Hepatocyte (in vitro differentiated cells): ENCODE measurements around the gene RAB3C.

Experiments
- EZH2 ChIP-seq: fragments of 200-600 bp; sonication (generic); IDR thresholded peaks from 2 replicates; pipeline ENCODE4 v1.6.1; 2016; ENCODE audit warnings: antibody characterized with exemption, mild to moderate bottlenecking, borderline replicate concordance
- TF ChIP-seq, protein P1 (sequence below): fragments of 200-600 bp; sonication (generic); IDR thresholded peaks from 2 replicates; pipeline ENCODE4 v1.5.1; 2016; ENCODE audit warnings: antibody characterized with exemption, mild to moderate bottlenecking; ENCODE audit not compliant: poor library complexity

DNA sequence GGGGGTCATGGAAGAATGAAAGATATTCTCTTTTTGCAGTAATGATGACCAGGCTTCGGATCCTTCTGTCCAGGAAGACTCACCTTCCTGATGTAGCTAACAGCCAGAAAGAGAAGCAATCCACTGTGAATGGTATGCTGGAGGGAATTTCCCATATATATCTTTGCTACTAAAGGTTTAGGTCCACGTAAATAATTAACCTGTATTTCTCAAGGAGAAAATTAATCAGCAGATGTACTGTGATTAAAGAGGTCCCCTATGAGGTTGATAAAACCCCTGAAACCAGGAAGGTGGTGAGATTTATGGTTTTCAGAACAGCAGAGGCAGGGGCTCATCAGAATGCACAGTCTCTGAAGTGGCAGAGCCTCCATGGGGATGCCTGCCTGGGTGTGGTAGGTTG, 11.4 kb upstream of the RAB3C start:
- TF ChIP-seq, protein P1, sequence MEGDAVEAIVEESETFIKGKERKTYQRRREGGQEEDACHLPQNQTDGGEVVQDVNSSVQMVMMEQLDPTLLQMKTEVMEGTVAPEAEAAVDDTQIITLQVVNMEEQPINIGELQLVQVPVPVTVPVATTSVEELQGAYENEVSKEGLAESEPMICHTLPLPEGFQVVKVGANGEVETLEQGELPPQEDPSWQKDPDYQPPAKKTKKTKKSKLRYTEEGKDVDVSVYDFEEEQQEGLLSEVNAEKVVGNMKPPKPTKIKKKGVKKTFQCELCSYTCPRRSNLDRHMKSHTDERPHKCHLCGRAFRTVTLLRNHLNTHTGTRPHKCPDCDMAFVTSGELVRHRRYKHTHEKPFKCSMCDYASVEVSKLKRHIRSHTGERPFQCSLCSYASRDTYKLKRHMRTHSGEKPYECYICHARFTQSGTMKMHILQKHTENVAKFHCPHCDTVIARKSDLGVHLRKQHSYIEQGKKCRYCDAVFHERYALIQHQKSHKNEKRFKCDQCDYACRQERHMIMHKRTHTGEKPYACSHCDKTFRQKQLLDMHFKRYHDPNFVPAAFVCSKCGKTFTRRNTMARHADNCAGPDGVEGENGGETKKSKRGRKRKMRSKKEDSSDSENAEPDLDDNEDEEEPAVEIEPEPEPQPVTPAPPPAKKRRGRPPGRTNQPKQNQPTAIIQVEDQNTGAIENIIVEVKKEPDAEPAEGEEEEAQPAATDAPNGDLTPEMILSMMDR, result no peak
- no peak for TF ChIP-seq EZH2
